Measurements from ENCODE around the gene PLA2G4A. TPM values are rescaled to one million over a fixed set of nuclear protein-coding genes. Genes with fewer than 3 reads are reported as not detected.

PLA2G4A gene
- total RNA-seq, 1 donor from 2014 or later = 2.8 TPM

- H3K27me3 Mint-ChIP-seq = no peaks in the 10 kb centered on the region
- H3K36me3 Mint-ChIP-seq = no peaks in the 10 kb centered on the region
- TF ChIP-seq CTCF (conservative IDR thresholded peaks at IDR 0.05) = no peak
- H3K4me3 Mint-ChIP-seq = no peak overlapping the region
- no peaks in the 10 kb centered on the region for H3K9me3 Mint-ChIP-seq
- DNase-seq (ENCODE audit: extremely low spot score, unreplicated experiment) = no peak
- H3K4me1 Mint-ChIP-seq (ENCODE audit: unreplicated experiment) = no peaks in the 10 kb centered on the region
- H3K27ac Mint-ChIP-seq = no peak overlapping the region
Measured at GRCh38 chr1:186945146-186945545, 116.4 kb downstream of the PLA2G4A start.

DNA sequence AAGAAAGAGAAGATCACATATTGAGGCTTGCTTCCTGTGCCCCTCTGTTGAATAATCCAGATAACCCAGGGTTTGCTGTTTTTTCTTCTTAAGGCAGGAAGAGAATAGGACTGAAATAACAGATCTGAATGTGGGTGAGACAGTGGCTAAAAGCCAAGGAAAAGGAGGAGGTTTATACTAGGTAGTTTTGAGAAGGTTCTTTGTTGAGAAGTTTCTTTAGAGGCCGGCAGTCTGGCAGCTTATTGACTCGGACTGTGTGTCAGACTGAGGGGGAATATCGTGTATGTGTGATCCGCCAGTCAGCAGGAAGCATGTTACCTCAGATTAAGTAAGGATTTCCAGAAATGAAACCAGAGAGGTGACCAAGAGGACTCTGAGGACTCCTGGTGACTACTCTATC is 119.8 kb downstream of the PLA2G4A start:
- DNase-seq (ENCODE audit: extremely low spot score, unreplicated experiment) = no peak
- Mint-ChIP-seq H3K9me3 (no peaks in the 10 kb centered on the region), H3K36me3 (no peaks in the 10 kb centered on the region), H3K4me1 (ENCODE audit: unreplicated experiment) (no peaks in the 10 kb centered on the region), H3K27me3 (no peaks in the 10 kb centered on the region), H3K27ac (no peak overlapping the region), H3K4me3 (no peak overlapping the region)
- TF ChIP-seq CTCF (conservative IDR thresholded peaks at IDR 0.05) = no peak

DNA sequence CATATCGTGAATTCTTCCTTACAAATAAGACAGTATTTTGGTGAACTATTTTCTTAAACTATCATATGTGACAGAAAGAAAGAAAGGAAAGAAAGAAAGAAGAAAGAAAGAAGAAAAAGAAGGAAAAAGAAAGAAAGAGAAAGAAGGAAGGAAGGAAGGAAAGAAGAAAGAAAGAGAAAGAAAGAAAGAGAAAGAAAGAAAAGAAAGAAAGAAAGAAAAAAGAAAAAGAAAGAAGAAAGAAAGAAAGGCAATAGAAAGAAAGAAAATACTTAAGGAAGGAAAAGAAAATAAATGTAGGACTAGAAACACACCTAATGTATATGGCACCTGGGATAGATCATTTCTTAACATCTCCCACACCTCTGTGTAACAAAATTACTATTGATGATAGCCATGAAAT is 120.4 kb downstream of the PLA2G4A start:
- no peak for DNase-seq (ENCODE audit: extremely low spot score, unreplicated experiment)
- TF ChIP-seq CTCF (conservative IDR thresholded peaks at IDR 0.05) = no peak
- H3K9me3 Mint-ChIP-seq = no peaks in the 10 kb centered on the region
- no peak overlapping the region for H3K27ac Mint-ChIP-seq
- H3K4me3 Mint-ChIP-seq = no peak overlapping the region
- no peaks in the 10 kb centered on the region for H3K27me3 Mint-ChIP-seq
- H3K36me3 Mint-ChIP-seq = no peaks in the 10 kb centered on the region
- no peaks in the 10 kb centered on the region for H3K4me1 Mint-ChIP-seq (ENCODE audit: unreplicated experiment)

DNA sequence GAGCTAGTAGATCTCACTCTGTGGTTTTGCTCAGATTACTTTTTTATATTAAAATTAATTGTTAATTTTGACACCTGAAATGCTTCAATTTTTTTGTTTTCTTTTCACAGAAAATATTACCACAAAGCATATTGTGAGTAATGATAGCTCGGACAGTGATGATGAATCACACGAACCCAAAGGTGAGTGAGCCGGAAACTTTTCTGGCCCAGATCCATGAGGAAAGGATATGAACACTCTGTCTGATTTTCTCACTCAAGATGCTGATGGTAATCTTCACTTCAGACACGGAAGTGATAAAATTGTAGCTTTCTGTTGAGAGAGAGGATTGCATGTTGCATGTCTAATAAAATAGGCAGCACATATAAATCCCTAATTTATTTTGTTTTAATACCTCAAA is 121.8 kb downstream of the PLA2G4A start:
- no peaks in the 10 kb centered on the region for H3K27me3 Mint-ChIP-seq

DNA sequence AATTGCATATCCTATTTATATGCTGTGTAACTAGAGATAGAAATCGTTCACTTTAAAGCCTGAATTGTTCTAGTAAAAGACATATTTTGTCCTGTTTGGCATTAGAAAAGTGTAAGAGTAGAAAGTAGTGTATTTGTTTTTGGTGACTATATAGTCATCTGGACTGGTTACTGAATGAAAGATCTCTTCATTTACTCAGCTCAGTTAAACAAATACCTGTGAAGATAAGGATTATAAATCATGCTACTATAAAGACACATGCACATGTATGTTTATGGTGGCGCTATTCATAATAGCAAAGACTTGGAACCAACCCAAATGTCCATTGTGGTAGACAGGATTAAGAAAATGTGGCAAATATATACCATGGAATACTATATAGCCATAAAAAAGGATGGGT is 125.1 kb downstream of the PLA2G4A start:
- Mint-ChIP-seq H3K4me3 (no peak overlapping the region), H3K27me3 (no peaks in the 10 kb centered on the region), H3K27ac (no peak overlapping the region), H3K4me1 (ENCODE audit: unreplicated experiment) (no peaks in the 10 kb centered on the region), H3K9me3 (no peaks in the 10 kb centered on the region), H3K36me3 (no peaks in the 10 kb centered on the region)
- no peak for DNase-seq (ENCODE audit: extremely low spot score, unreplicated experiment)
- TF ChIP-seq CTCF (conservative IDR thresholded peaks at IDR 0.05) = no peak

More for the DNA sequence above, 121.8 kb downstream of the PLA2G4A start:
- no peaks in the 10 kb centered on the region for H3K4me1 Mint-ChIP-seq (ENCODE audit: unreplicated experiment)
- no peaks in the 10 kb centered on the region for H3K36me3 Mint-ChIP-seq
- no peak overlapping the region for H3K4me3 Mint-ChIP-seq
- no peaks in the 10 kb centered on the region for H3K9me3 Mint-ChIP-seq
- no peak overlapping the region for H3K27ac Mint-ChIP-seq
- no peak for TF ChIP-seq CTCF (conservative IDR thresholded peaks at IDR 0.05)
- DNase-seq (ENCODE audit: extremely low spot score, unreplicated experiment) = no peak

GRCh38 chr1:186957314-186957713 is 128.6 kb downstream of the PLA2G4A start:
- H3K27ac Mint-ChIP-seq = no peak overlapping the region

More at GRCh38 chr1:186957314-186957713, 128.6 kb downstream of the PLA2G4A start:
- H3K4me1 Mint-ChIP-seq (ENCODE audit: unreplicated experiment) = no peaks in the 10 kb centered on the region
- H3K4me3 Mint-ChIP-seq = no peak overlapping the region
- no peaks in the 10 kb centered on the region for H3K9me3 Mint-ChIP-seq
- no peaks in the 10 kb centered on the region for H3K36me3 Mint-ChIP-seq
- DNase-seq (ENCODE audit: extremely low spot score, unreplicated experiment) = no peak
- H3K27me3 Mint-ChIP-seq = no peaks in the 10 kb centered on the region
- no peak for TF ChIP-seq CTCF (conservative IDR thresholded peaks at IDR 0.05)
